HepG2 (cell line): Measurements from ENCODE around the gene SEC63.

Source experiments
- FOSL1 ChIP-seq: sonication (generic); formaldehyde crosslinking; IDR thresholded peaks from 2 replicates; pipeline ENCODE4 v1.9.0; 2021; ENCODE audit warnings: missing genetic modification reagents, borderline replicate concordance
- HDAC2 ChIP-seq: sonication (generic); formaldehyde crosslinking; IDR thresholded peaks from 2 replicates; pipeline ENCODE4 v1.4.0; 2020; ENCODE audit warnings: missing genetic modification reagents
- HNRNPUL1 ChIP-seq: fragments of 200-400 bp; formaldehyde crosslinking; IDR thresholded peaks from 2 replicates; pipeline ENCODE4 v1.6.1; 2017; ENCODE audit warnings: low read depth, mild to moderate bottlenecking, low read length, moderate library complexity
- JUND ChIP-seq: sonication (generic); formaldehyde crosslinking; IDR thresholded peaks from 2 replicates; pipeline ENCODE4 v1.8.0; 2022; ENCODE audit warnings: mild to moderate bottlenecking, missing genetic modification reagents
- MYNN ChIP-seq: sonication (generic); formaldehyde crosslinking; IDR thresholded peaks from 2 replicates; pipeline ENCODE4 v1.4.0; 2020; ENCODE audit warnings: mild to moderate bottlenecking, low read depth, missing genetic modification reagents
- POLR2A ChIP-seq, 2 experiments: IDR thresholded peaks; 2 replicates each; pipeline ENCODE4 v1.6.1; 2011; ENCODE audit warnings: low read depth in 2 of 2, low read length in 2 of 2, mild to moderate bottlenecking in 1 of 2, moderate library complexity in 1 of 2; ENCODE audit not compliant: insufficient read depth in 1 of 2
- ZNF530 ChIP-seq: sonication (generic); formaldehyde crosslinking; IDR thresholded peaks from 2 replicates; pipeline ENCODE4 v1.5.0; 2020; ENCODE audit warnings: low read depth, mild to moderate bottlenecking, missing genetic modification reagents
- ZNF780A ChIP-seq: sonication (generic); formaldehyde crosslinking; IDR thresholded peaks from 2 replicates; pipeline ENCODE4 v1.8.0; 2022; ENCODE audit warnings: mild to moderate bottlenecking, missing genetic modification reagents, moderate library complexity
- TF ChIP-seq, protein P1 (sequence below): IDR thresholded peaks from 2 replicates; pipeline ENCODE4 v1.6.1; 2012; ENCODE audit warnings: inconsistent platforms
- TF ChIP-seq, protein P2 (sequence below): sonication (generic); formaldehyde crosslinking; IDR thresholded peaks from 2 replicates; pipeline ENCODE4 v1.5.0; 2020; ENCODE audit warnings: mild to moderate bottlenecking, missing genetic modification reagents, moderate library complexity

GRCh38 chr6:107819217-107819616 is 138.8 kb downstream of the SEC63 start:
- TF ChIP-seq, protein P1, sequence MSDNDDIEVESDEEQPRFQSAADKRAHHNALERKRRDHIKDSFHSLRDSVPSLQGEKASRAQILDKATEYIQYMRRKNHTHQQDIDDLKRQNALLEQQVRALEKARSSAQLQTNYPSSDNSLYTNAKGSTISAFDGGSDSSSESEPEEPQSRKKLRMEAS = no peak
- TF ChIP-seq FOSL1 (CRISPR knock-in tag) (no peak), POLR2A (IDR thresholded peaks at IDR 0.05; ENCODE audit: insufficient read depth in 1 of 2, low read depth in 2 of 2, low read length in 2 of 2) (no peak), HNRNPUL1 (no peak), HDAC2 (CRISPR knock-in tag) (no peak), ZNF530 (no peak), MYNN (CRISPR knock-in tag) (no peak), JUND (no peak), ZNF780A (CRISPR knock-in tag) (no peak)
- TF ChIP-seq, protein P2, sequence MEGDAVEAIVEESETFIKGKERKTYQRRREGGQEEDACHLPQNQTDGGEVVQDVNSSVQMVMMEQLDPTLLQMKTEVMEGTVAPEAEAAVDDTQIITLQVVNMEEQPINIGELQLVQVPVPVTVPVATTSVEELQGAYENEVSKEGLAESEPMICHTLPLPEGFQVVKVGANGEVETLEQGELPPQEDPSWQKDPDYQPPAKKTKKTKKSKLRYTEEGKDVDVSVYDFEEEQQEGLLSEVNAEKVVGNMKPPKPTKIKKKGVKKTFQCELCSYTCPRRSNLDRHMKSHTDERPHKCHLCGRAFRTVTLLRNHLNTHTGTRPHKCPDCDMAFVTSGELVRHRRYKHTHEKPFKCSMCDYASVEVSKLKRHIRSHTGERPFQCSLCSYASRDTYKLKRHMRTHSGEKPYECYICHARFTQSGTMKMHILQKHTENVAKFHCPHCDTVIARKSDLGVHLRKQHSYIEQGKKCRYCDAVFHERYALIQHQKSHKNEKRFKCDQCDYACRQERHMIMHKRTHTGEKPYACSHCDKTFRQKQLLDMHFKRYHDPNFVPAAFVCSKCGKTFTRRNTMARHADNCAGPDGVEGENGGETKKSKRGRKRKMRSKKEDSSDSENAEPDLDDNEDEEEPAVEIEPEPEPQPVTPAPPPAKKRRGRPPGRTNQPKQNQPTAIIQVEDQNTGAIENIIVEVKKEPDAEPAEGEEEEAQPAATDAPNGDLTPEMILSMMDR (CRISPR knock-in tag) = no peak
